Measurements from ENCODE around the gene DVL1. TPM values are rescaled to one million over a fixed set of nuclear protein-coding genes. Genes with fewer than 3 reads are reported as not detected.

The DVL1 gene
- total RNA-seq, 1 experiment from 2014 or later: 91.4 TPM

- TF ChIP-seq ESRRA (CRISPR knock-in tag; IDR thresholded peaks at IDR 0.05; ENCODE audit: borderline replicate concordance) (no peak), SP1 (CRISPR knock-in tag; conservative IDR thresholded peaks at IDR 0.05) (no peak), AR (CRISPR knock-in tag; IDR thresholded peaks at IDR 0.05) (no peak)
Measured at GRCh38 chr1:1373815-1374588, 24.8 kb upstream of the DVL1 start (continued).

DNA sequence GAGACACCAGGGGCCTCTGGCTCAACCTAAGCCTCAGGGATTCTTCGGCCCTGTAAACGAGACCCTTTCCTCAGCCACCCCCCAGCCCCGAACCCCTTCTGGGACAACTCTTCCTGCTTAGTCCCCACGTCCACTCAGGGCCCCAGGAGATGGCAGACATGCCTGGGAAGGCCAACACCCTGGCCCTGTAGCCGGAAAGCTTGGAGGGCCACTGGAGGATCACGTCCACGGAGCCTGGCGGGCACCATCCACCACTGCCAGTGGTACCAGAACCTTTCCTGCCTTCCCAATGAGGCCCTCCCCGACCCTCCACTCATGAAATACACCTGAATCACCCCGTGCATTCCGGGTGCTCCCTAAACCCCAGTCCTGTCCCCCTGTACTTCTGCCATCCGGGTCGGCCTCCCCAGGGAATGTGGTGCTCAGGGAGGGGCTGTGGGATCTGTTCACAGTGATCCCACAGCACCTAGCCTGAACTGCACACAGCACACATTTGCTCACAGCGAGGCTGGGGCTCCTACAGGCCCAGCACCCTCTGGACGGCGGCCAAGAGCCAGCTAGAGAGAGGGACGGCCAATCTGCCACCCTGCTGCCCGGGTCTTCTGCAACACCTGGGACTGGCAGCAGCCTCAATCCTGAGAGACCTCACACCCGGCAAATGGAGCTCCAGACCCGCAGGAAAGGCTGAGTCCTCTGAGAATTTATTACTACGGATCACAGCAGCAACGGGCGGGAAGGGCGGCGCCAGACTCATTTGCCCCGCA, 24.0 kb upstream of the DVL1 start:
- peaks cover 5% of the 10 kb centered on the region; the same call in 1 of the 2 replicates for H3K27me3 Mint-ChIP-seq (ENCODE audit: low read depth)
- DNase-seq (ENCODE audit: low spot score): no peak

More for the DNA sequence above, 24.0 kb upstream of the DVL1 start:
- TF ChIP-seq, protein P1, sequence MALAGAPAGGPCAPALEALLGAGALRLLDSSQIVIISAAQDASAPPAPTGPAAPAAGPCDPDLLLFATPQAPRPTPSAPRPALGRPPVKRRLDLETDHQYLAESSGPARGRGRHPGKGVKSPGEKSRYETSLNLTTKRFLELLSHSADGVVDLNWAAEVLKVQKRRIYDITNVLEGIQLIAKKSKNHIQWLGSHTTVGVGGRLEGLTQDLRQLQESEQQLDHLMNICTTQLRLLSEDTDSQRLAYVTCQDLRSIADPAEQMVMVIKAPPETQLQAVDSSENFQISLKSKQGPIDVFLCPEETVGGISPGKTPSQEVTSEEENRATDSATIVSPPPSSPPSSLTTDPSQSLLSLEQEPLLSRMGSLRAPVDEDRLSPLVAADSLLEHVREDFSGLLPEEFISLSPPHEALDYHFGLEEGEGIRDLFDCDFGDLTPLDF (CRISPR knock-in tag; IDR thresholded peaks at IDR 0.05): no peak
- TF ChIP-seq CREB1 (CRISPR knock-in tag; IDR thresholded peaks at IDR 0.05) (no peak), KAT7 (CRISPR knock-in tag; IDR thresholded peaks at IDR 0.05; ENCODE audit: borderline replicate concordance) (no peak), EMX1 (CRISPR knock-in tag; IDR thresholded peaks at IDR 0.05) (no peak), ZBTB21 (CRISPR knock-in tag; IDR thresholded peaks at IDR 0.05; ENCODE audit: borderline replicate concordance) (no peak), GRHL2 (CRISPR knock-in tag; IDR thresholded peaks at IDR 0.05; ENCODE audit: insufficient replicate concordance, severe bottlenecking) (no peak), TCF7 (CRISPR knock-in tag; IDR thresholded peaks at IDR 0.05; ENCODE audit: low read depth) (no peak), ATF1 (CRISPR knock-in tag; IDR thresholded peaks at IDR 0.05) (no peak), NFYB (CRISPR knock-in tag; conservative IDR thresholded peaks at IDR 0.05; ENCODE audit: low read depth) (no peak), PRRX2 (CRISPR knock-in tag; IDR thresholded peaks at IDR 0.05) (no peak), NFE2L1 (CRISPR knock-in tag; IDR thresholded peaks at IDR 0.05) (no peak), HMGA2 (CRISPR knock-in tag; IDR thresholded peaks at IDR 0.05) (no peak)
- TF ChIP-seq, protein P2, sequence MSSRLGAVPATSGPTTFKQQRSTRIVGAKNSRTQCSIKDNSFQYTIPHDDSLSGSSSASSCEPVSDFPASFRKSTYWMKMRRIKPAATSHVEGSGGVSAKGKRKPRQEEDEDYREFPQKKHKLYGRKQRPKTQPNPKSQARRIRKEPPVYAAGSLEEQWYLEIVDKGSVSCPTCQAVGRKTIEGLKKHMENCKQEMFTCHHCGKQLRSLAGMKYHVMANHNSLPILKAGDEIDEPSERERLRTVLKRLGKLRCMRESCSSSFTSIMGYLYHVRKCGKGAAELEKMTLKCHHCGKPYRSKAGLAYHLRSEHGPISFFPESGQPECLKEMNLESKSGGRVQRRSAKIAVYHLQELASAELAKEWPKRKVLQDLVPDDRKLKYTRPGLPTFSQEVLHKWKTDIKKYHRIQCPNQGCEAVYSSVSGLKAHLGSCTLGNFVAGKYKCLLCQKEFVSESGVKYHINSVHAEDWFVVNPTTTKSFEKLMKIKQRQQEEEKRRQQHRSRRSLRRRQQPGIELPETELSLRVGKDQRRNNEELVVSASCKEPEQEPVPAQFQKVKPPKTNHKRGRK (CRISPR knock-in tag; IDR thresholded peaks at IDR 0.05; ENCODE audit: borderline replicate concordance): no peak
- TF ChIP-seq, protein P3, sequence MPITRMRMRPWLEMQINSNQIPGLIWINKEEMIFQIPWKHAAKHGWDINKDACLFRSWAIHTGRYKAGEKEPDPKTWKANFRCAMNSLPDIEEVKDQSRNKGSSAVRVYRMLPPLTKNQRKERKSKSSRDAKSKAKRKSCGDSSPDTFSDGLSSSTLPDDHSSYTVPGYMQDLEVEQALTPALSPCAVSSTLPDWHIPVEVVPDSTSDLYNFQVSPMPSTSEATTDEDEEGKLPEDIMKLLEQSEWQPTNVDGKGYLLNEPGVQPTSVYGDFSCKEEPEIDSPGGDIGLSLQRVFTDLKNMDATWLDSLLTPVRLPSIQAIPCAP (CRISPR knock-in tag; IDR thresholded peaks at IDR 0.05): no peak
- Mint-ChIP-seq H3K9me3 (no peaks in the 10 kb centered on the region), H3K36me3 (peaks cover 8% of the 10 kb centered on the region; the same call in 1 of the 2 replicates), H3K27ac (no peak overlapping the region; the same call in 1 of the 2 replicates), H3K4me1 (peaks cover 3% of the 10 kb centered on the region; the same call in 1 of the 2 replicates), H3K4me3 (peak overlapping the region; percentile 82)
- ATAC-seq: no peak
- ChIA-PET POLR2A (interaction anchor here (0.6 kb wide), 1 partner anchor 70 kb away, joined by 3 read pairs; no protein-coding TSS in a partner anchor), CTCF (interaction anchor here (0.9 to 2.0 kb wide), 4 partner anchors 21 to 132 kb away, joined by 3 to 10 read pairs (median 3); partner anchors contain the start of gene CCNL2)

Data from WTC11 (cell line).